Mesendoderm (in vitro differentiated cells): ENCODE measurements around the gene NKAPL. TPM values are rescaled to one million over a fixed set of nuclear protein-coding genes. Genes with fewer than 3 reads are reported as not detected.

ENCODE experiments used
- DNase-seq: peaks from one replicate; pipeline ENCODE4 v3.0.0; 2013
- H2AK5ac ChIP-seq: 2 replicates; pipeline ENCODE4 v1.6.1; 2013; ENCODE audit warnings: low read length, inconsistent platforms
- H2BK120ac ChIP-seq: 2 replicates; pipeline ENCODE4 v1.6.1; 2013; ENCODE audit warnings: low read depth, mild to moderate bottlenecking, low read length, moderate library complexity, mixed read lengths
- H2BK15ac ChIP-seq: replicated peaks from 2 replicates; pipeline ENCODE4 v1.6.1; 2013; ENCODE audit warnings: low read depth, mild to moderate bottlenecking, moderate library complexity
- H2BK5ac ChIP-seq: 2 replicates; pipeline ENCODE4 v1.6.1; 2013; ENCODE audit warnings: low read length, inconsistent platforms
- H3K18ac ChIP-seq: 2 replicates; pipeline ENCODE4 v1.6.1; 2013; ENCODE audit warnings: mild to moderate bottlenecking, low read length, mixed read lengths
- H3K23ac ChIP-seq: one replicate; pipeline ENCODE4 v1.6.1; 2013; ENCODE audit warnings: low read length
- H3K27ac ChIP-seq: 2 replicates; pipeline ENCODE4 v1.5.1; 2013; ENCODE audit warnings: low read depth, mild to moderate bottlenecking, inconsistent platforms, low read length, moderate library complexity
- H3K27me3 ChIP-seq: 2 replicates; pipeline ENCODE4 v1.6.1; 2013; ENCODE audit warnings: low read length, control low read depth, mild to moderate bottlenecking, inconsistent platforms; ENCODE audit not compliant: insufficient read depth, poor library complexity
- H3K36me3 ChIP-seq: 2 replicates; pipeline ENCODE4 v1.6.1; 2013; ENCODE audit warnings: low read length, inconsistent platforms; ENCODE audit not compliant: control insufficient read depth, insufficient read depth
- H3K4ac ChIP-seq: one replicate; pipeline ENCODE4 v1.6.1; 2013; ENCODE audit warnings: low read depth, mild to moderate bottlenecking, low read length, moderate library complexity
- H3K4me1 ChIP-seq: 2 replicates; pipeline ENCODE4 v1.6.1; 2013; ENCODE audit warnings: low read depth, low read length, inconsistent platforms; ENCODE audit not compliant: control insufficient read depth
- H3K4me2 ChIP-seq: 2 replicates; pipeline ENCODE4 v1.6.1; 2013; ENCODE audit warnings: low read length
- H3K4me3 ChIP-seq: 2 replicates; pipeline ENCODE4 v1.5.1; 2013; ENCODE audit warnings: mild to moderate bottlenecking, low read length
- H3K56ac ChIP-seq: one replicate; pipeline ENCODE4 v1.6.1; 2013; ENCODE audit warnings: low read length
- H3K79me1 ChIP-seq: 2 replicates; pipeline ENCODE4 v1.6.1; 2013; ENCODE audit warnings: low read length, inconsistent platforms
- H3K79me2 ChIP-seq: 2 replicates; pipeline ENCODE4 v1.6.1; 2013; ENCODE audit warnings: mild to moderate bottlenecking, low read length; ENCODE audit not compliant: control insufficient read depth, insufficient read depth
- H3K9ac ChIP-seq: 2 replicates; pipeline ENCODE4 v1.6.1; 2013; ENCODE audit warnings: low read length, inconsistent platforms
- H4K5ac ChIP-seq: one replicate; pipeline ENCODE4 v1.6.1; 2013; ENCODE audit warnings: low read length
- H4K8ac ChIP-seq: one replicate; pipeline ENCODE4 v1.6.1; 2013; ENCODE audit warnings: low read depth, mild to moderate bottlenecking, control low read depth, low read length, moderate library complexity
- WGBS: extraction: QIAGEN DNeasy Blood & Tissue Kit; methylation state at CpG from one replicate; pipeline ENCODE4 v1.1.7; 2013; ENCODE audit warnings: low lambda C conversion rate, missing lambda C conversion rate; ENCODE audit not compliant: insufficient coverage; ENCODE audit errors: extremely low coverage; 5-methylcytosine and 5-hydroxymethylcytosine counted together
- polyA plus RNA-seq, 2 experiments: library from polyadenylated mRNA; stranded (reverse); fragments of 200-250 nt; gene quantifications; one replicate each; pipeline ENCODE4 v1.2.3, GENCODE V29; 2013

The NKAPL gene
- 0.17 TPM for polyA plus RNA-seq (2013, experiment 1 of 2)
- polyA plus RNA-seq (2013, experiment 2 of 2) = 0.07 TPM

GRCh38 chr6:28258877-28259777 lies at the start of gene NKAPL:
Gene NKAPL, plus strand, starts transcription at chr6:28259297. Its CDS starts 75 bp downstream, at chr6:28259372.
- no peak within 1 kb of the TSS for H3K27ac ChIP-seq
- no peak within 1 kb of the TSS for H2BK5ac ChIP-seq
- no peak within 1 kb of the TSS for H4K8ac ChIP-seq
- H3K4me1 ChIP-seq = no peaks in the 10 kb centered on the region
- no peak within 1 kb of the TSS for H3K4me2 ChIP-seq
- no peak within 1 kb of the TSS for H3K9ac ChIP-seq
- H3K36me3 ChIP-seq = no peaks in the 10 kb centered on the region
- H3K56ac ChIP-seq = no peak within 1 kb of the TSS
- 100% methylated on average over 1 of the region's 58 CpGs for WGBS
- H3K79me1 ChIP-seq = no peaks in the 10 kb centered on the region
- no peak within 1 kb of the TSS for H3K23ac ChIP-seq
- no peaks in the 10 kb centered on the region for H3K79me2 ChIP-seq
- H2AK5ac ChIP-seq = no peak within 1 kb of the TSS
- H3K4ac ChIP-seq = no peak within 1 kb of the TSS
- H3K27me3 ChIP-seq = no peaks in the 10 kb centered on the region
- no peak within 1 kb of the TSS for H4K5ac ChIP-seq
- no peak for DNase-seq
- H2BK15ac ChIP-seq = no peak within 1 kb of the TSS
- H3K4me3 ChIP-seq = no peak within 1 kb of the TSS
- H3K18ac ChIP-seq = no peak within 1 kb of the TSS
- H2BK120ac ChIP-seq = no peak within 1 kb of the TSS

GRCh38 chr6:28209753-28210535 lies 49.2 kb upstream of the NKAPL start:
- H3K27me3 ChIP-seq = peaks cover 26% of the 10 kb centered on the region
- no CpG with 5 or more reads among the region's 7 CpGs for WGBS
- no peak overlapping the region for H3K27ac ChIP-seq

GRCh38 chr6:28211840-28212509 lies 47.1 kb upstream of the NKAPL start:
- H3K56ac ChIP-seq = no peak overlapping the region
- H3K27ac ChIP-seq = no peak overlapping the region
- no peaks in the 10 kb centered on the region for H3K79me2 ChIP-seq
- H3K18ac ChIP-seq = no peak overlapping the region
- H2AK5ac ChIP-seq = no peak overlapping the region
- no peak overlapping the region for H4K8ac ChIP-seq
- DNase-seq = peak; percentile 21
- peak overlapping the region; percentile 4 for H3K9ac ChIP-seq
- H2BK120ac ChIP-seq = no peak overlapping the region
- peaks cover 1% of the 10 kb centered on the region for H3K4me1 ChIP-seq
- H3K27me3 ChIP-seq = peaks cover 19% of the 10 kb centered on the region
- no peak overlapping the region for H3K4ac ChIP-seq
- no peaks in the 10 kb centered on the region for H3K79me1 ChIP-seq
- no peaks in the 10 kb centered on the region for H3K36me3 ChIP-seq
- no peak overlapping the region for H2BK15ac ChIP-seq
- peak overlapping the region; percentile 2 for H3K4me3 ChIP-seq
- peak overlapping the region; percentile 57 for H3K4me2 ChIP-seq
- no peak overlapping the region for H4K5ac ChIP-seq
- no peak overlapping the region for H3K23ac ChIP-seq
- H2BK5ac ChIP-seq = no peak overlapping the region
- WGBS = no CpG with 5 or more reads among the region's 16 CpGs

More at GRCh38 chr6:28209753-28210535, 49.2 kb upstream of the NKAPL start:
- Histone ChIP-seq H2BK120ac (no peak overlapping the region), H3K4me1 (peaks cover 2% of the 10 kb centered on the region), H3K36me3 (no peaks in the 10 kb centered on the region), H4K8ac (no peak overlapping the region), H3K4me2 (no peak overlapping the region), H3K79me2 (no peaks in the 10 kb centered on the region), H3K23ac (no peak overlapping the region), H2BK15ac (no peak overlapping the region), H2BK5ac (no peak overlapping the region), H3K18ac (no peak overlapping the region), H3K79me1 (no peaks in the 10 kb centered on the region), H3K9ac (no peak overlapping the region), H2AK5ac (no peak overlapping the region), H3K56ac (no peak overlapping the region), H4K5ac (no peak overlapping the region), H3K4me3 (no peak overlapping the region), H3K4ac (no peak overlapping the region)
- DNase-seq = no peak

GRCh38 chr6:28212510-28213212 lies 46.4 kb upstream of the NKAPL start:
- Histone ChIP-seq H3K4ac (no peak overlapping the region), H2BK120ac (no peak overlapping the region), H3K18ac (no peak overlapping the region), H3K23ac (no peak overlapping the region), H3K27me3 (peaks cover 13% of the 10 kb centered on the region), H3K79me1 (no peaks in the 10 kb centered on the region), H3K36me3 (no peaks in the 10 kb centered on the region), H3K79me2 (no peaks in the 10 kb centered on the region), H4K5ac (no peak overlapping the region), H4K8ac (no peak overlapping the region), H3K56ac (no peak overlapping the region), H3K4me3 (peak overlapping the region; percentile 2), H3K4me2 (peak overlapping the region; percentile 57), H3K9ac (peak overlapping the region; percentile 4), H2AK5ac (no peak overlapping the region), H2BK15ac (no peak overlapping the region), H3K27ac (no peak overlapping the region), H3K4me1 (no peaks in the 10 kb centered on the region), H2BK5ac (no peak overlapping the region)
- no CpG with 5 or more reads among the region's 21 CpGs for WGBS
- DNase-seq = peak; percentile 90

GRCh38 chr6:28213213-28213523 lies 45.9 kb upstream of the NKAPL start:
- Histone ChIP-seq H4K8ac (no peak overlapping the region), H3K4me1 (no peaks in the 10 kb centered on the region), H3K4me3 (no peak overlapping the region), H2AK5ac (no peak overlapping the region), H3K9ac (no peak overlapping the region), H3K27me3 (peaks cover 10% of the 10 kb centered on the region), H3K23ac (no peak overlapping the region), H3K79me2 (no peaks in the 10 kb centered on the region), H3K36me3 (no peaks in the 10 kb centered on the region), H3K79me1 (no peaks in the 10 kb centered on the region), H3K18ac (no peak overlapping the region), H3K56ac (no peak overlapping the region), H3K4me2 (no peak overlapping the region), H2BK15ac (no peak overlapping the region), H2BK5ac (no peak overlapping the region), H3K27ac (no peak overlapping the region), H4K5ac (no peak overlapping the region), H3K4ac (no peak overlapping the region), H2BK120ac (no peak overlapping the region)
- no peak for DNase-seq
- WGBS = no CpG with 5 or more reads among the region's 2 CpGs
